Activated CD4-positive, alpha-beta T cell treated with anti-CD3 and anti-CD28 coated beads, Interleukin-10, Interleukin-2, amounts not matched to agents 100 ng/mL and 50 ng/mL, durations not matched to agents 16 hours and 8 hours (primary cell): ENCODE measurements around the gene AUH.
A peak's percentile ranks its signal among the peaks of the same experiment; 100 is the strongest.

ENCODE experiments used
- DNase-seq: peaks from one replicate; pipeline ENCODE4 v3.0.0-alpha.2; 2020

Gene AUH

GRCh38 chr9:91243029-91243428, 118.7 kb downstream of the AUH start:
- no peak for DNase-seq

DNA sequence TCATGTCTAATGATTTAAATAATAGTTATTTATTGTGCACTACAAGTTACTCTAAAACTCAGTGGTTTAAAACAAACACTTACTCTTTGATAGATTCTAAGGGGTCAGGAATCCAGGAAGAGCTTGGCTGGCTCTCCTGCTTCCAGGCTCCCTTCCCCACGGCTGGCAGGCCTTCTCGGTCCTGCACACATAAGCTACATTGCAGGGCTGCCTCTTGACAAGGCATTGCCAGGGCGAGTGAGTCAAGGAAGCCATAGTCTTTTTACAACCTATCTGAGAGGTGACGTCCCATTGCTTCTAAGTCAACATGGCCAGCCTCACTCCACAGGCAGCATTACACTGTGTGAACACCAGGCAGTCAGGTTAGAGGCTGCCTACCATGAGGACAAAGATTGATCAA, 119.8 kb downstream of the AUH start:
- no peak for DNase-seq

DNA sequence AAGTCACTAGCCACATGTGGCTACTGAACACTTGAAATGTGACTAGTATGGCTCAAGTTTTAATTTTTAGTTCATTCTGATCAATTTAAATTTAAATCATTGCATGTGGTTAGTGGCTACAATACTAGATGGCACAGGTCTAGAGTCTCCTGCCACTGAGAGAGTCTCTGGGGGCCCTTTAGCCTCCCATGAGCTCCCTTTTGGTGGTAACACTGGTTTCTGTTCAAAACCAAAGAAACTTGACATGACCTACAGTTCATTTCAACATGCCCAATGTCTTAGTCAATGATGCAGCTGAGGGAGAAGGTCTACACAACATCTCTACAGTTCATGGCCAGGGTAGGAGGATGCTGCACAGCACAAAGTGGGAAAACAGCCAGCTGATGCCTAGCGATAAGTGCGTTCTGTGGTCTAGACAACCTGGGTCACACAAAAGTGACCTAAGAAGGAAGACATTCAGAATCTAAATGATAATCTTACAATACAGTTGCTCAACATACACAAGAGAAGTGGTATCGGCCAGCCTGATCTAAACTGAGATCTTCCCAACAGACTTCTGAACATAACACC, 121.0 kb downstream of the AUH start:
- DNase-seq, result no peak

GRCh38 chr9:91239367-91240111, 122.2 kb downstream of the AUH start:
- DNase-seq, result no peak

- DNase-seq, result no peak
These were observed 127.2 kb downstream of the AUH start for GRCh38 chr9:91234523-91234922.

DNA sequence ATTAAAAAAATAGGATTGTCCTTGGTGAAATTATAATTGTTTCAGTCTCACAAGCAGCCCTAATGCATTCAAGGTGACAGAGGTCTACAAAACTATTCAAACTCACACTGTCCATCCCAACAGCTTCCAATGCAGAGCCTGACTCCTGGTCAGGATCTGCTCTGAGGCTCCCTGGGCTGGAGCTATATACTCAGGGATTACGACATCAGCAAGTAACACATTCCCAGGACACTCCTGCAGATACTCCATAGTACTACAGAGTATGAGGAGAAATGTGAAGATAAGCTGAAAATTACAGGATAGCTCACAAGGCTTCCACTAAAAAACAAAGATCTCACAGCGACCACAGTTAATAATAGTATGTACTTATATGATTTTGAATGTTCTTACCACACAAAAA, 130.1 kb downstream of the AUH start:
- no peak for DNase-seq

DNA sequence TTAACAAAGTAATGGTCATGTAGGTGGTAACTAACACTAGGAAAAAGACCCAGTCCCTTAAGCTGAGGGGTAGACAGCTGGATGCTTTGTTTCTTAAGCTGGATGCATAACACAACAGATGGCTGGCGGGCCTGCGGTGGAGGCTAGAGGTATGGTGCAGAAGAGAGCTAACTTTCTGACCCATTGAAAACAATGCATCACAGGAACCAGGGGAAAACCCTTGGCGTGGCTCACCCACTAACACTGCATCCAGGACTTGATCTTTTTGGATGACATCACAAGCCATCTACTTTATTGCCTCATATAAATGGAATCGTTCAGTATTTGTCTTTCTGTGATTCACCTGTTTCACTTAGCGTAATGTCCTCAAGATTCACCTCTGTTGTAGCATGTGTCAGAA, 138.7 kb downstream of the AUH start:
- DNase-seq, result no peak

DNA sequence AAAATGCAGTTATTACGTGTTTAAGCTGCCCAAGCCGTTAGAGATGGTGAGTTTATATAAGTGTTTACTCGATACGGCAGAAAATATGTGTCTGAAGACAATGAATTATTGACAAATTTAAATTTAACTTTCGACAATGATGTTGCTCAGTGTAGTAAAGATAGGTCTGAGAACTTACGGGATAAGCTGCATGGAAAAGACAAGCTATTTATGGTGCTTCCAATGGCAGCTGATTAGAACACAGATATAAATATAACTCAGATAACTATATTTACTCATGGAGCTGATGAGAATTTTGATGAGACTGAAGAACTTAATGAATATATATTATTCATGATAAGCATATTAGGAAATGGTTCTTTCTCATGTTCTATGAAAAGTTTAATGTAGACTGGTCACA, 139.3 kb downstream of the AUH start:
- DNase-seq, result no peak

- DNase-seq, result no peak
These were observed 140.4 kb downstream of the AUH start for GRCh38 chr9:91221332-91221731.

DNA sequence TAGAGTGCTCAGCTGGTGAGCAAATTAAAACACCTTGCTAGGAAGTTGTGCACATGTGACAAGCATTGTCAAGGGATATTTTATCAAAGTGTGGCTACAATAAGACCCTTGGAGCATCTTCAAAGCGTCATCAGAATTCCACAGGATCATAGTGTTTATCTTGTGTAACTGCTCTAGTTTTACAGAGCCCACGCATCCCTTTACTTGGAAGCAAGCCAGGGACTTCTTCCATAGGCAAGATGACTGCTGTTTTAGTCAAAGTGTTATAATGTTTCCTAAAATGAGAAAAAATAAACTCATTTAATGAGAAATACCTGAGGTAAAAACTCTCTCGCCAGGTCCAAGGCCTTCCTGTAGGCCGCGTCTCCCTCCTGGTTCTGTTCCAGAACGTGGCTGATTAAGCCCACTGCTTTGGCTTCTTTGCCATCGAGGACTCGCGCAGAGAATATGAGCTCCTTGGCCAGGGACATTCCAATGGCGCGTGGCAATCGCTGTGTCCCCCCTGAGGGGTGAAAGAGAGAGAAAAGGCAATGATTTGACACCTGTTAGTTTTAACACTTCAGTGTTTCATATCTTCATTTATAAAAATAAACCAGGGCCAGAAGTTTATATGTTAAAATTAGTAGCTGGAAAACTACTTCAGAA, 141.1 kb downstream of the AUH start:
- no peak for DNase-seq

- DNase-seq, result peak; percentile 26
These were observed 141.7 kb downstream of the AUH start for GRCh38 chr9:91220021-91220420.

- no peak for DNase-seq
These were observed 142.2 kb downstream of the AUH start for GRCh38 chr9:91219557-91219956.

GRCh38 chr9:91217388-91217787, 144.3 kb downstream of the AUH start:
- no peak for DNase-seq

GRCh38 chr9:91214867-91215266, 146.9 kb downstream of the AUH start:
- no peak for DNase-seq

- no peak for DNase-seq
These were observed 147.6 kb downstream of the AUH start for GRCh38 chr9:91214086-91214485.

GRCh38 chr9:91212596-91213243, 149.0 kb downstream of the AUH start:
- DNase-seq, result no peak

DNA sequence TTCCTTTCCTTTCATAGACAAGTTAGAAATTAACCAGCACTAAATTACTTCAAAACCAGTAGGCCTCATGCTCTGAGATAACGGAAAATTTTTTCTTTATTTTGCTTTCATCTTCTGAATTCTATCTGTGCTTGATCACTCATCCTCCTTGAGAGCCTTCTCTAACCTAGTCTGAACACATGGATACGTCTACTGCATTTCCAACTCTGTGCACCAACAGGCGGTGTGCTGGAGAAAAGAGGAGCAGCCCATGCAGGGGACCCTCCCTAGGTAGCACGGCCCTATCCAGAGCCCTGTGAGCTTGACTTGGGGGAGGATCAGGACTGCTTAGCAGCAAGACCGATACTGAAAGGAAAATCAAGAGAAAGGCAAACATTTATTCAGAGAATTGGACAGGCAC, 149.8 kb downstream of the AUH start:
- DNase-seq, result peak; percentile 63

GRCh38 chr9:91211414-91211813, 150.3 kb downstream of the AUH start:
- no peak for DNase-seq

- DNase-seq, result no peak
These were observed 151.4 kb downstream of the AUH start for GRCh38 chr9:91210318-91210717.

- no peak for DNase-seq
These were observed 152.9 kb downstream of the AUH start for GRCh38 chr9:91208837-91209236.

- DNase-seq, result no peak
These were observed 153.3 kb downstream of the AUH start for GRCh38 chr9:91208419-91208745.

DNA sequence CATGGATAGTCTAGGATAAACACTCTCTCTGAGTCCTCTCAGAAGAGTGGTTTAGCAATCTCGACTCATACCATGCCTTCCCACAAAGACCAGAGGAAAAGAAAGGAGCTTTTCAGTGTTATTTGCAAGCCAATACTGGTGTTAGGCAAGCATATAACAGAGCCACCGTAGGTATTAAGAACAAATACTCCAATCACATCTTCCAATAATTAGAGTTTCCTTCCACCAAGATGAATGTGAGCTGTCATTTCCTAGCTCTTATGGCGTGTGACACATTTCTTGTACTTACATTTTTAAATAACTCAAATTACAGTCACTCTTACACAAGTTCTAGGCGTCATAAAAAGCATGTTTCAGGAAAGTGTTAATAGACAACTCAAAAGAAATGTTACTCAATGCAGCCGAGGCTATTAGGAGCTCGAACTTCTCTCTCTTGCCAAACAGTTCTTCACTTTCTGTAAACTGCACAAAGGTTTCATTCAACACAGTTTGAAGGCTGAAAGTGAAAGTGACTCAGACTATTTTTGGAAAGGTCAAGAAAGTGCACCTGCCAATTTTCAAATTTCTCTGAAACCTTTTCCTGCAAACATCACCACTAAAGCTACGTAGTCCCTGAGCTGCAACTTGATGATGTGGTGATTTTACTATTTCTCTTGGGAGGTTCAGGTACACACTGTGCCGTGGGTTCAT, 153.8 kb downstream of the AUH start:
- DNase-seq, result peak; percentile 84

- DNase-seq, result no peak
These were observed 154.4 kb downstream of the AUH start for GRCh38 chr9:91207397-91207728.

GRCh38 chr9:91206806-91207205, 154.9 kb downstream of the AUH start:
- DNase-seq, result no peak
